Activated CD4-positive, alpha-beta T cell treated with anti-CD3 and anti-CD28 coated beads for 1 hour (primary cell): Measurements from ENCODE around the gene TMEM255B.

Source experiments
- DNase-seq: peaks from one replicate; pipeline ENCODE4 v3.0.0-alpha.2; 2020

Gene TMEM255B

GRCh38 chr13:113839536-113840204 lies 80.6 kb downstream of the TMEM255B start:
- DNase-seq: no peak

- no peak for DNase-seq
These were observed 81.7 kb downstream of the TMEM255B start for GRCh38 chr13:113840541-113841352.

DNA sequence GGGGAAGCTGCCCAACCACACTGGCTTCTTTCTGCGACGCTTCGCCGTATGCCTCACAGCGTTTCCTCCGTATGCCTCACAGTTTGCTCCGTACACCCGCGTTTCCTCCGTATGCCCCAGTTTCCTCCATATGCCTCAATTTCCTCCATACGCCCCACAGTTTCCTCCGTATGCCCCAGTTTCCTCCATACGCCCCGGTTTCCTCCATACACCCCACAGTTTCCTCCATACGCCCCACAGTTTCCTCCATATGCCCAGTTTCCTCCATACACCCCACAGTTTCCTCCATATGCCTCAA lies 82.3 kb downstream of the TMEM255B start:
- no peak for DNase-seq

GRCh38 chr13:113842336-113843062 lies 83.5 kb downstream of the TMEM255B start:
- no peak for DNase-seq

- DNase-seq: no peak
These were observed 84.1 kb downstream of the TMEM255B start for GRCh38 chr13:113843063-113843654.

- no peak for DNase-seq
These were observed 85.0 kb downstream of the TMEM255B start for GRCh38 chr13:113843864-113844556.

DNA sequence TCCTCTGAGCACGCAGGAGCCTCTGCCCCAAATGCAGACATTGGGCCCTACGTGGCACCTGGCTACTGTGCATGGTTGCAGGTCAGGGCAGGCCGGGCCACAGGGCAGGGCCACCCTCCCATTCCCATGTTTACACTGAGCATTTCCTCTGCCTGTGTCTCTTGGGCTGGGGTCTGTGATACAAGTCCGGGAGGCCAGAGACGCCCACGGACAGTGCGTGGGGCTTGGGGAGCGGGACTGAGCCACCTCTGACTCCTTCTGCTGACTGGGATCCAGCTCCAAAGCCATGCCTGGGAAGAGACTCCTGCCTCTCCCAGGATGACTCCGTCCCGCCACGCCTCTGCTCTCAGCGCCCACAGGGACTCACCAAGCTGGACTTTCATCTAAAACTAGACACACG lies 86.0 kb downstream of the TMEM255B start:
- DNase-seq: no peak

DNA sequence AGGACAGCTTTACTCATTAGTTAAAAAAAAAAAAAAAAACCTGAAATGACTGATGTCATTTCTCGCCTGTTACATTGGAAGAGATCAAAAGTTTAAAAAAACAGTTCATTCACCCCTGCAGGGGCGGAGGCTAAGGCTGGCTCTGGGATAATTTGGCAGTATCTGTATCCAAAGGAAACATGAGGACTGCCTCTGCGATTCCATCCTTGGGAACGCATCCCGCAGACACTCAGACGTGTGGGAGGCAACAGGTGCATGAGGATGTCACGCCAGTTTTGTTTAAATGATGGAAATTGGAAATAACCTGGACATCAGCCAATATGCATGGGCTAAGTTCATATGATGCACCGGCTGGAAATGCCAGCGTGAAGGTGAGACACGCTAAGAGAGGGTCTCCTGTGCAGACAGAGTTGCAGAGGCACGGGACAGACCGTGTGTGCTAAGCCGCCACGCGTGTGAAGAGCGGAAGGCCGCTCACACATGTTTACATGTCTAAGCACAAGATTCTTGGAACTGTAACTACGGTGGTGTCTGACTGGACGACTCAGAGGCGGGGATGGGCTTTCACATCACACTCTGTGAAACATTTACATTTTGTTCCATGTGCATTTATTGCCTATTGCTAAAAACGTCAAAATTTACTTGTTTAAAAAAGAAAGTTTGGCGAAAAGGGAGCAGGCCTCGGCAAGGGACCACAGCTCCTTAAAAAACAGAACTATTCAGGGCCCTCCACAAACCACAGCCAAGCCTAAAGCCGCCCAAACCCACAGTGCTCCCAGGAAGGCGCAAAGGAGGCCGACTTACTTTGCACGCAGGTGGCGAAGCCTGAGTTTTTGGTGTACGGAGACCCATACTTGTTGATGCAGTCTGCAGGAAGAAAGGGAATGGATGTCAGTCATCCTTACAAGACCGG lies 87.0 kb downstream of the TMEM255B start:
- DNase-seq: no peak

DNA sequence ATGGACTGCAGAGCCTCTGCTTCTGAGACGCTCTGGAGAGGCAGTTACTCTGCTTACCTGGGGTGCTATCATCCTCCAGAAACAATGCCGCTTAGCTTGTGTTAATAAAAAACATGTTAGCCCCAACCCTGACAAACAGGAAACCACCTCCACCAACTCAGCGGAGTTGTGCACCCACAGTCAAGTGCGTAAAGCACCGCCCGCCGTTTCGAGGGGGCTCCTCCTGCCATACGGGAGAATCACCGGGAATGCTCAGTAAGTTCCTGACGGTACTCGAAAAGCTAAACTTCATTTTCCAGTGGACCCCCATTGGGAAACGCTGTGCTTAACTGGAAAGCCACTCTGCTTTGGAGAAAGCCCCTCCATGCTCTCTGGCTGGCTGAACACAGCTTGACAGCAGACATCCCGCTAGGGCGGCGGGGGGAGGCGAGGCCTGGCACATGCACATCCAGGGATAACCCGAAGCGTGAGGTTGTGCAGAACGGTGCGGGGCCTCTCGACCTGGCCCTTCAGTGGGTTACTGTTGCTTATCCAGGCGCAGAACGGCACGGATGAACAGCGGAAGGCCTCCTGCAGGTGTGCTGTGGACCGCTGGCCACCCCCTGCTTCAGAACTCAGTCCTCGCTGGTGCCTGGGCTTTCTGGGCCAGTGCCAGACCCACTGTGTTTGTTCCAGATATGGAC lies 87.8 kb downstream of the TMEM255B start:
- no peak for DNase-seq

DNA sequence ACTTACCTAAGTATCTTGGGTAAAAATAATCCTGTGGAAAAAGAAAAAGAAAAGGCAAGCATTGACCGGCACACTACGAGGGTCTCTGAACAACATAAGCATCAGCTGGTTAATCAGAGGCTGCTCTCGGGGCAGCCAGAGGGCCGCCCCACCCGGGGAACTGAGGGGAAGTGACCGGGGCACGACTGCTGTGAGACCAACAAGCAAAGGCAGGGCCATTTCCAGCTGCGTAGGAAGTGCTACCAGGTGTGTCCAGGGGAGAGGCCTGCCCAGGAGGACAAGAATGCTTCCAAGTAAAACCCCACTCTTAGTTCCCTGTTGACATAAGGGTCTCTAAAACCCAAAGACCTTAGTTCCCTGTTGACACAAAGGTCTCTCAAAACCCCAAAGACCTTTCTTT lies 89.0 kb downstream of the TMEM255B start:
- no peak for DNase-seq

GRCh38 chr13:113848431-113849260 lies 89.6 kb downstream of the TMEM255B start:
- no peak for DNase-seq

- DNase-seq: no peak
These were observed 90.5 kb downstream of the TMEM255B start for GRCh38 chr13:113849546-113849945.

GRCh38 chr13:113849981-113850721 lies 91.1 kb downstream of the TMEM255B start:
- DNase-seq: no peak

DNA sequence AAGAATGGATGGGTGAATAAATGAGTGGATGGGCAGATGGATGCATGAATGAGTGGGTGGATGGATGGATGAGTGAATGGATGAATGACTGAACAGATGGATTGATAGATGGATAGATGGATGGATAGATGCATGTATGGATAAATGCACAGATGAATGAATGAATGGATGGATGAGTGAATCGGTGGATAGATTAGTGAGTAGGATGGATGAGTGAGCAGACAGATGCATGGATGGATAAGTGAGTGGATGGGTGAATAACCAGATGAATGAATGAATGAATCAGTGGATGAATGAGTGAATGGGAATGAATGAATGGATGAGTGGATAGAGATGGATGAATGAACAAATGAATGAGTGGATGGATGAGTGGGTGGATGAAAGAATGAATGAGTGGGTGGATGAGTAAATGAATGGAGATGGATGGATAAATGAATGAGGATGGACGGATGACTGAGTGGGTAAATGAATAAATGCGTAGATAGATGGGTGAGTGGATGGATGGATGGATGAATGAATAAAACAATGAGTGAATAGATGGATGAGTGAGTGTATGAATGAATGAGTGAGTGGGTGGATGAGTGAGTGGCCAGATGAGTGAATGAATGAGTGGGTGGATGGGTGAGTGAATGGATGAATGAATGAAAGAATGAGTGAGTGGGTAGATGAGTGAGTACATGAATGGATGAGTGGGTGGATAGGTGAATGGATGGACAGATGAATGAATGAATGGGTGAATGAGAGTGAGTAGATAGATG lies 91.9 kb downstream of the TMEM255B start:
- DNase-seq: no peak

- DNase-seq: no peak
These were observed 92.4 kb downstream of the TMEM255B start for GRCh38 chr13:113851480-113851803.

- DNase-seq: peak; percentile 3
These were observed 93.0 kb downstream of the TMEM255B start for GRCh38 chr13:113851826-113852535.

GRCh38 chr13:113852536-113853517 lies 93.8 kb downstream of the TMEM255B start:
- DNase-seq: no peak
